ENCODE data around the gene MRPS18A. TPM values are rescaled to one million over a fixed set of nuclear protein-coding genes. Genes with fewer than 3 reads are reported as not detected.
A peak's percentile ranks its signal among the peaks of the same experiment; 100 is the strongest.

MRPS18A gene
- total and polyA plus RNA-seq, 9 of the 15 experiments (the other 6 are each of a cell fraction or from before 2014, with no cell fraction given): 87.5 to 243 (median 125) TPM

- TF ChIP-seq ZBTB5 (IDR thresholded peaks at IDR 0.05) (no peak), ZNF696 (CRISPR knock-in tag; conservative IDR thresholded peaks at IDR 0.05) (no peak), CHD4 (IDR thresholded peaks at IDR 0.05; ENCODE audit: insufficient read depth, insufficient replicate concordance, low read depth, low read length, poor library complexity, severe bottlenecking) (no peak), PRMT5 (CRISPR knock-in tag; IDR thresholded peaks at IDR 0.05) (no peak), ZNF668 (CRISPR knock-in tag; IDR thresholded peaks at IDR 0.05) (peak; percentile 56; the same call in 1 of the 2 replicates), REST (IDR thresholded peaks at IDR 0.05; ENCODE audit: borderline replicate concordance) (peak; percentile 54; the same call in 1 of the 2 replicates), REST (CRISPR knock-in tag; IDR thresholded peaks at IDR 0.05; ENCODE audit: low read depth) (no peak; the same call in 1 of the 2 replicates), BDP1 (IDR thresholded peaks at IDR 0.05; ENCODE audit: insufficient read depth, insufficient read length) (no peak), ZBTB12 (CRISPR knock-in tag; IDR thresholded peaks at IDR 0.05) (0 out of 2 replicates have a peak, but pooled peaks have one; percentile 53), ZNF778 (CRISPR knock-in tag; IDR thresholded peaks at IDR 0.05) (no peak), HNRNPLL (IDR thresholded peaks at IDR 0.05; ENCODE audit: low read depth, low read length, poor library complexity, severe bottlenecking) (no peak), KDM1A (IDR thresholded peaks at IDR 0.05) (no peak), ARID3B (CRISPR knock-in tag; IDR thresholded peaks at IDR 0.05; ENCODE audit: borderline replicate concordance) (0 out of 2 replicates have a peak, but pooled peaks have one; percentile 80), SIRT6 (IDR thresholded peaks at IDR 0.05; ENCODE audit: low read depth, low read length) (no peak), ETV1 (tag; conservative IDR thresholded peaks at IDR 0.05; ENCODE audit: low read depth) (peak; percentile 64)
These were observed 56.5 kb downstream of the MRPS18A start (continued) for GRCh38 chr6:43630980-43631619.
